PC-9 (cell line): Measurements from ENCODE around the gene NOA1.

Experiments
- CTCF ChIP-seq: fragments of 200-600 bp; sonication (generic); conservative IDR thresholded peaks from 2 replicates; pipeline ENCODE4 v1.6.1; 2017; ENCODE audit warnings: mixed run types, antibody characterized with exemption, mild to moderate bottlenecking, moderate library complexity
- EZH2 ChIP-seq: fragments of 200-600 bp; sonication (generic); IDR thresholded peaks from 2 replicates; pipeline ENCODE4 v1.8.0; 2017; ENCODE audit warnings: antibody characterized with exemption, low read depth

- TF ChIP-seq CTCF, result no peak
- TF ChIP-seq EZH2, result no peak
Measured at GRCh38 chr4:56976837-56977320, 527 bp downstream of the NOA1 start.
